Muscle of leg (tissue), 11 donors: ENCODE measurements around the gene TLE3. TPM values are rescaled to one million over a fixed set of nuclear protein-coding genes. Genes with fewer than 3 reads are reported as not detected.
A peak's percentile ranks its signal among the peaks of the same experiment; 100 is the strongest.

ENCODE experiments used
- DNase-seq: peaks from one replicate; pipeline ENCODE4 v3.0.0; 2013
- H3K27ac ChIP-seq: one replicate; pipeline ENCODE4 v1.5.1; 2013; ENCODE audit warnings: mild to moderate bottlenecking, low read length, control low read depth
- H3K27me3 ChIP-seq: one replicate; pipeline ENCODE4 v1.6.1; 2013; ENCODE audit warnings: low read length; ENCODE audit not compliant: control insufficient read depth, insufficient read depth
- H3K36me3 ChIP-seq: one replicate; pipeline ENCODE4 v1.6.1; 2013; ENCODE audit warnings: low read length; ENCODE audit not compliant: control insufficient read depth, insufficient read depth
- H3K4me1 ChIP-seq: one replicate; pipeline ENCODE4 v1.6.1; 2013; ENCODE audit warnings: low read length; ENCODE audit not compliant: control insufficient read depth, insufficient read depth
- H3K4me3 ChIP-seq: one replicate; pipeline ENCODE4 v1.5.1; 2013; ENCODE audit warnings: low read length, control low read depth
- H3K9me3 ChIP-seq: replicated peaks from 2 replicates; pipeline ENCODE4 v1.6.1; 2013; ENCODE audit warnings: low read depth, low read length; ENCODE audit not compliant: control insufficient read depth
- WGBS: methylation state at CpG from one replicate; pipeline ENCODE4 v1.1.5; 2013; ENCODE audit warnings: missing lambda C conversion rate; ENCODE audit not compliant: insufficient coverage; 5-methylcytosine and 5-hydroxymethylcytosine counted together
- polyA plus RNA-seq, 8 donors: library from polyadenylated mRNA; unstranded; fragments of 120-200 nt; gene quantifications; one replicate each; pipeline versions ENCODE4 v1.2.1 to v1.2.3, GENCODE V29; 2013; ENCODE audit warnings: inconsistent platforms in 1 of 8, low replicate concordance in 1 of 8; ENCODE audit not compliant: insufficient read length in 8 of 8, insufficient read depth in 1 of 8
- total RNA-seq: library from RNA; stranded (reverse); fragments of 120-200 nt; gene quantifications from one replicate; pipeline ENCODE4 v1.2.4, GENCODE V29; 2013

The TLE3 gene
- total and polyA plus RNA-seq, 9 donors = 18.6 to 35.6 (median 28.9) TPM

DNA sequence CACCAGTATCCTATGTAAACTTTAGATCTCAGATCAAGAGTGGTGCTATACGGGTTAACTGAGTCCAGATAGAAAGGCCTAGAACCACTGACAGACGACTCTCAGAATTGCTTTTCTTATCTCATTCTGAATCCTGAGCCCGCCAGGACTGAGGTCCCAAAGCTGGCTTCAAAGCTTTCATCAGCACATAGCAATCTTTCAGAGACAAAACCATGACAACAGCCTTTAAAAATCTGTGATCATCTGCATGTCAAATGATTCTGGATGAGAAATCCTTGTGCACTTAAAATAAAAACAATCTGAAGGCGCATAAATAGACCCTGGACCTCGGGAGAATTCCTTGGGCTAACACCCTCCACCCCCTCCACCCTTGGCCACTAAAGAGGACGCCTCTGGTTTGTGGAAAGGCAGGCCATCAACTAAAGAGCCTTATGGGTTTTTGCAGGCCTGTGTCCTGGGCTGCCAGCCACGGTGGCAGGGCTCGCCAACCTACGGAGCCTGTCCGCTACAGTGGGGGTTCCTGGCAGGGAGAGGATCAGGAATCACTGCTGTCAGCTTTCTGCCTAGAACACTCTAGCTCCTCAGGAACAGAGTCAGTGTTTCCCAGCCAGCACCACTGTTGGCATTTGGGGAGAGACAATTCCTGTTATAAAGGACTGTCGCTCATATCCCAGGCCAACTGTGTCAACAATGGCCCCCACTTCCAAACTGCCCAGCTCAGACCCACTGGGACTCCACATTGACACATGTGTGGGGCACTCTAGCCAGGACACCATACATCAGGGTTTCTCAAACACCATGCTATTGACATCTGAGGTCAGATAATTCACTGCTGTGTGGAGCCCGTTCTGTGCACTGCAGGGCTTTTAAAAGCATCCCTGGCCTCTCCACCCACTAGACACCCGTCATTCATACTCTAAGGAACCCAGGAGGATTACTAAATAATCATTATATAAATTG lies 20.2 kb downstream of the TLE3 start:
- peak; percentile 26 for DNase-seq
- Histone ChIP-seq H3K9me3 (no peaks in the 10 kb centered on the region), H3K36me3 (peaks cover 74% of the 10 kb centered on the region), H3K4me1 (peaks cover 11% of the 10 kb centered on the region), H3K27me3 (no peaks in the 10 kb centered on the region), H3K4me3 (no peak overlapping the region), H3K27ac (no peak overlapping the region)
- WGBS = 65% methylated on average over 7 of the region's 13 CpGs

DNA sequence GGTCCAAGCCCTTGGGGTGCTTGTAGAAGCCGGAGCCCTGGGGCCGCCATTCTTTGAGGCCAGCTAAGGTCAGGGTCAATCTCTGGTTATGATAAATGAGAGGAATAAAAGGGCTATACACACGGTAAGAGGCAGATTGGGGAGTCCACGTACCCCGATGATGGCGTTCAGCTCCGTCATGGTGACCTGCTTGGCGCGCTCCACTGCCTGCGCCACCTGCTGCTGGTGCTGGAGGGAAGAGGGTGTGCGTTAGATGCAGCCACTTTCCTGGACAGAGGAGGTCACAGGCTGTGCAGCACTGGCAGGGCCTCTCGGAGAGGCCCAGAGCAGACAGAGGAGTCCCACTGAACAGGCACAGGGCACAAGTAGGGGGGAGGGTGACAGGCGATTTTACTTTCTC lies 23.3 kb downstream of the TLE3 start:
- no peaks in the 10 kb centered on the region for H3K9me3 ChIP-seq
- 93% methylated on average over 11 of the region's 13 CpGs for WGBS
- H3K27me3 ChIP-seq = no peaks in the 10 kb centered on the region
- H3K27ac ChIP-seq = no peak overlapping the region
- peaks cover 10% of the 10 kb centered on the region for H3K4me1 ChIP-seq
- DNase-seq = no peak
- peaks cover 78% of the 10 kb centered on the region for H3K36me3 ChIP-seq
- H3K4me3 ChIP-seq = no peak overlapping the region

- 70% methylated on average over 3 of the region's 3 CpGs for WGBS
- H3K4me1 ChIP-seq = no peaks in the 10 kb centered on the region
- no peak overlapping the region for H3K4me3 ChIP-seq
- no peak for DNase-seq
- H3K27ac ChIP-seq = no peak overlapping the region
- H3K27me3 ChIP-seq = no peaks in the 10 kb centered on the region
- H3K9me3 ChIP-seq = no peaks in the 10 kb centered on the region
- peaks cover 84% of the 10 kb centered on the region for H3K36me3 ChIP-seq
Observed at GRCh38 chr15:70072479-70072878, 25.2 kb downstream of the TLE3 start.

DNA sequence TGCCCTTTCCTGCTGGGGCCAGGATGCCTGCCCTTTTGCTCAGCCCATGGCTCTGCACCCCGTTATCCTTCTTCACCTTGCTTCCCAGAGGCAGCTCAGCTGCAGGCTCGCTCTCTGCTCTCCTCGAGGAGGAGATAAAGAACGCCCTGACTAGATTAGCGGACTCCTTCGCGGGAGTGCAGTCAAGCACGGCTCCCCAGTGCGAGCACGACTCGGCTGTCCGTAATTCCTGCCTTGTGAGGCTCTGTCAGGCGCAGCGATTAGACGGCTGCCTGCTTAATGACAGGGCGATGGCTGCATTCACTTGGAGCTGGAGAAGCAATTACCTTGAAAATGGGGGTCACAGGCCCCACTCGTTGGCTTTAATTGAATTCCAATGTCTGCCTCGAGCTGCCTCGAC lies 25.9 kb downstream of the TLE3 start:
- no peak for DNase-seq
- 50% methylated on average over 18 of the region's 19 CpGs for WGBS
- Histone ChIP-seq H3K4me3 (no peak overlapping the region), H3K27ac (no peak overlapping the region), H3K9me3 (no peaks in the 10 kb centered on the region), H3K36me3 (peaks cover 86% of the 10 kb centered on the region), H3K27me3 (no peaks in the 10 kb centered on the region), H3K4me1 (peaks cover 2% of the 10 kb centered on the region)

- H3K4me3 ChIP-seq = no peak overlapping the region
- no peak for DNase-seq
- no peak overlapping the region for H3K27ac ChIP-seq
- H3K27me3 ChIP-seq = no peaks in the 10 kb centered on the region
- WGBS = 86% methylated on average over 4 of the region's 7 CpGs
- H3K9me3 ChIP-seq = no peaks in the 10 kb centered on the region
- peaks cover 10% of the 10 kb centered on the region for H3K4me1 ChIP-seq
- peaks cover 90% of the 10 kb centered on the region for H3K36me3 ChIP-seq
Observed at GRCh38 chr15:70069716-70070115, 28.0 kb downstream of the TLE3 start.

DNA sequence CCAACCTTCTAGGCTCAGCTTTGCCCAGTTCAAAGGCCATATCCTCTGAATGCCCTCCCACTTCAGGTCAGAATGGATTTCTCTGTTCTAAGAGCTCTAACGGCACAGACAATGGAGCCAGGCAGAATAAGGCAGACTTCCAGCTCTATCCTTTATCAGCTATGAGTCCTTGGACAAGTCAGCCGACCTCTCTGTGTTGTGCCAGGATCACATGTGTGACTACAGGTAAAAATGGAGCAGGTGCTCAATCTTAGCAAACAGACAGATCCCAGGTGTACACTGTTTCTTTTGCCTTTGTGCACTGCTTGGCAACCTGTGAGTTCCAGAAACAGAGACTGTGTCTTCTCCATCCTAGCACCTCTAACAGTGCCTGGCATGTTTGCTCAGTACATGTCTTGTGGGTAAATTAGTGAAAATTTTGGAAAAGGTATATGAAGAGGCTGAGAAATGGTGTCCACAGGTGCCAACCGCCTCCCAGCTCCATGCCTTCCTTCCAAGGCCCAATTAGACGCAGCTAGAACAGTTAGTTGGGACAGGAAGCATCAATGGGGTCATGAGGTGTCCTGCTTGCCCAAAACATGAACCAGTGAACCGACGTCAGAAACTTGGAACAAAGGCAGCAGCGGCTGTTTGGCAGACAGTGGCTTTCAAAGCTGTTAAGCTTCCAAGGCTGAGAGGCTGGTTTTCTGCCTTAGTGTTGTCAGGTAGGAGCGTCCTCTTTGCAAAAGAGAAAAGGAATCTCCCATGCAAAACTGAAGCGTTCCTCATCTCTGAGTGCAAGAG lies 28.7 kb downstream of the TLE3 start:
- 77% methylated on average over 7 of the region's 9 CpGs for WGBS
- H3K36me3 ChIP-seq = peaks cover 89% of the 10 kb centered on the region
- H3K4me3 ChIP-seq = no peak overlapping the region

GRCh38 chr15:70067681-70068080 lies 30.0 kb downstream of the TLE3 start:
- H3K36me3 ChIP-seq = peaks cover 87% of the 10 kb centered on the region
- H3K27me3 ChIP-seq = no peaks in the 10 kb centered on the region
- DNase-seq = no peak
- peaks cover 30% of the 10 kb centered on the region for H3K4me1 ChIP-seq
- H3K9me3 ChIP-seq = no peaks in the 10 kb centered on the region
- no peak overlapping the region for H3K27ac ChIP-seq
- no peak overlapping the region for H3K4me3 ChIP-seq
- 83% methylated on average over 3 of the region's 6 CpGs for WGBS

More for the DNA sequence above, 28.7 kb downstream of the TLE3 start:
- no peaks in the 10 kb centered on the region for H3K27me3 ChIP-seq
- H3K9me3 ChIP-seq = no peaks in the 10 kb centered on the region
- H3K4me1 ChIP-seq = peaks cover 17% of the 10 kb centered on the region
- DNase-seq = no peak
- H3K27ac ChIP-seq = no peak overlapping the region

DNA sequence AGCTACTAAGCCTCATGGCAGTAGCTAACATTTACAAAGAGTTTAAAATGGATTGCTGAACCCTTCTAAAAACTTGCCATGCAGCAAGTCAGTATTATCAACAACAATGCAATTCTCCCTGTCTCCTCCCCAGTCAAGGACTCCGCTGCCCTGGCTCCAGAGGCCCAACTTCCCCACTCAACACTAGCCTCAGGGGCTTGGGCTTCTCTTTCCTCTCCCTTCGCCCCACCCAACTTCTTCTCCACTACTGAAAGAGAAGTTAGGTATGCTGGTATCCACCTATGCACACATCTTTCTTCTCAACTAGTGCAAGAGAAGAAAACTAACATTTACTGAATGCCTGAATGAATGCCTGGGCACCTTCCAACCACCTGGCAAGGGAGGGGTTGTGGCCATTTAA lies 30.7 kb downstream of the TLE3 start:
- Histone ChIP-seq H3K27ac (no peak overlapping the region), H3K36me3 (peaks cover 81% of the 10 kb centered on the region), H3K4me1 (peaks cover 36% of the 10 kb centered on the region), H3K9me3 (no peaks in the 10 kb centered on the region), H3K4me3 (no peak overlapping the region), H3K27me3 (no peaks in the 10 kb centered on the region)
- no CpG with 5 or more reads among the region's 2 CpGs for WGBS
- DNase-seq = no peak

- peaks cover 80% of the 10 kb centered on the region for H3K36me3 ChIP-seq
- no peak for DNase-seq
- H3K27ac ChIP-seq = no peak overlapping the region
- no peaks in the 10 kb centered on the region for H3K27me3 ChIP-seq
- no peak overlapping the region for H3K4me3 ChIP-seq
- 65% methylated on average over 3 of the region's 5 CpGs for whole genome bisulfite sequencing
- H3K4me1 ChIP-seq = peaks cover 42% of the 10 kb centered on the region
- no peaks in the 10 kb centered on the region for H3K9me3 ChIP-seq
Observed at GRCh38 chr15:70066447-70066846, 31.3 kb downstream of the TLE3 start.

GRCh38 chr15:70066004-70066403 lies 31.7 kb downstream of the TLE3 start:
- WGBS = 89% methylated on average over 9 of the region's 12 CpGs
- Histone ChIP-seq H3K4me1 (peaks cover 47% of the 10 kb centered on the region), H3K36me3 (peaks cover 79% of the 10 kb centered on the region), H3K9me3 (no peaks in the 10 kb centered on the region), H3K27me3 (no peaks in the 10 kb centered on the region), H3K27ac (no peak overlapping the region), H3K4me3 (no peak overlapping the region)
- no peak for DNase-seq
